SK-N-SH treated with all-trans-retinoic acid at 6 μM for 48 hours (cell line): ENCODE data around the gene KDM4B.

Experiments used
- ATAC-seq: fragments of 200-7000 bp; cut with Tn5 transposase; 3 replicates; pipeline ENCODE4 v1.9.1; 2020; ENCODE audit warnings: mild to moderate bottlenecking, moderate library complexity
- ARNTL ChIP-seq: fragments of 450-650 bp; formaldehyde crosslinking; IDR thresholded peaks from 2 replicates; pipeline ENCODE4 v1.5.0; 2020; ENCODE audit warnings: low read depth, mild to moderate bottlenecking, moderate library complexity, borderline replicate concordance
- BACH2 ChIP-seq: fragments of 250-450 bp; sonication (Bioruptor Pico); IDR thresholded peaks from 2 replicates; pipeline ENCODE4 v1.9.0; 2021; ENCODE audit warnings: mild to moderate bottlenecking, borderline replicate concordance
- CSDC2 ChIP-seq: fragments of 250-450 bp; sonication (Bioruptor Pico); IDR thresholded peaks from 2 replicates; pipeline ENCODE4 v1.5.0; 2020; ENCODE audit warnings: mild to moderate bottlenecking, moderate library complexity
- GLIS3 ChIP-seq: fragments of 250-450 bp; sonication (Bioruptor Pico); IDR thresholded peaks from 2 replicates; pipeline ENCODE4 v1.5.0; 2020; ENCODE audit warnings: mild to moderate bottlenecking, moderate library complexity
- ISL1 ChIP-seq: fragments of 250-450 bp; sonication (Bioruptor Pico); IDR thresholded peaks from 2 replicates; pipeline ENCODE4 v2.1.2; 2022; ENCODE audit warnings: mild to moderate bottlenecking, moderate library complexity
- OSR1 ChIP-seq: fragments of 250-450 bp; sonication (Bioruptor Pico); IDR thresholded peaks from 2 replicates; pipeline ENCODE4 v1.8.0; 2022; ENCODE audit warnings: moderate library complexity, mild to moderate bottlenecking, inconsistent platforms
- PPARA ChIP-seq: fragments of 250-450 bp; sonication (Bioruptor Pico); IDR thresholded peaks from 2 replicates; pipeline ENCODE4 v1.5.0; 2020; ENCODE audit warnings: mild to moderate bottlenecking, borderline replicate concordance
- RARB ChIP-seq: fragments of 250-450 bp; sonication (Bioruptor Pico); IDR thresholded peaks from 2 replicates; pipeline ENCODE4 v1.8.0; 2021; ENCODE audit warnings: mild to moderate bottlenecking, moderate library complexity
- SNAI2 ChIP-seq: fragments of 250-450 bp; sonication (Bioruptor Pico); IDR thresholded peaks from 2 replicates; pipeline ENCODE4 v1.5.0; 2020; ENCODE audit warnings: mild to moderate bottlenecking, moderate library complexity
- TCF4 ChIP-seq: fragments of 250-450 bp; sonication (Bioruptor Pico); IDR thresholded peaks from 2 replicates; pipeline ENCODE4 v1.8.0; 2021; ENCODE audit warnings: mild to moderate bottlenecking, moderate library complexity, borderline replicate concordance
- TOX ChIP-seq: fragments of 250-450 bp; sonication (Bioruptor Pico); IDR thresholded peaks from 2 replicates; pipeline ENCODE4 v1.8.0; 2021; ENCODE audit warnings: mild to moderate bottlenecking, moderate library complexity, borderline replicate concordance
- ZFP3 ChIP-seq: fragments of 250-450 bp; sonication (Bioruptor Pico); IDR thresholded peaks from 2 replicates; pipeline ENCODE4 v1.5.0; 2020; ENCODE audit warnings: mild to moderate bottlenecking, moderate library complexity
- ZFP30 ChIP-seq: fragments of 450-650 bp; formaldehyde crosslinking; IDR thresholded peaks from 2 replicates; pipeline ENCODE4 v1.5.0; 2022; ENCODE audit warnings: mild to moderate bottlenecking, moderate library complexity
- ZNF70 ChIP-seq: fragments of 450-650 bp; formaldehyde crosslinking; IDR thresholded peaks from 2 replicates; pipeline ENCODE4 v1.5.0; 2020; ENCODE audit warnings: mild to moderate bottlenecking, moderate library complexity
- ZNF8 ChIP-seq: fragments of 450-650 bp; formaldehyde crosslinking; IDR thresholded peaks from 2 replicates; pipeline ENCODE4 v1.5.0; 2020; ENCODE audit warnings: mild to moderate bottlenecking, moderate library complexity
- TF ChIP-seq, protein P1 (sequence below): fragments of 250-450 bp; sonication (Bioruptor Pico); IDR thresholded peaks from 2 replicates; pipeline ENCODE4 v1.8.0; 2020; ENCODE audit warnings: mild to moderate bottlenecking, moderate library complexity, borderline replicate concordance
- TF ChIP-seq, protein P2 (sequence below): fragments of 250-450 bp; sonication (Bioruptor Pico); IDR thresholded peaks from 2 replicates; pipeline ENCODE4 v1.5.1; 2021; ENCODE audit warnings: mild to moderate bottlenecking, moderate library complexity
- TF ChIP-seq, protein P3 (sequence below): fragments of 250-450 bp; sonication (Bioruptor Pico); IDR thresholded peaks from 2 replicates; pipeline ENCODE4 v1.5.1; 2020; ENCODE audit warnings: low read depth, mild to moderate bottlenecking, moderate library complexity
- TF ChIP-seq, protein P4 (sequence below): fragments of 250-450 bp; sonication (Bioruptor Pico); IDR thresholded peaks from 2 replicates; pipeline ENCODE4 v1.5.0; 2020; ENCODE audit warnings: mild to moderate bottlenecking, moderate library complexity
- TF ChIP-seq, protein P5 (sequence below): fragments of 250-450 bp; sonication (Bioruptor Pico); IDR thresholded peaks from 2 replicates; pipeline ENCODE4 v1.8.0; 2021; ENCODE audit warnings: low read depth, mild to moderate bottlenecking, moderate library complexity, borderline replicate concordance

Gene KDM4B

DNA sequence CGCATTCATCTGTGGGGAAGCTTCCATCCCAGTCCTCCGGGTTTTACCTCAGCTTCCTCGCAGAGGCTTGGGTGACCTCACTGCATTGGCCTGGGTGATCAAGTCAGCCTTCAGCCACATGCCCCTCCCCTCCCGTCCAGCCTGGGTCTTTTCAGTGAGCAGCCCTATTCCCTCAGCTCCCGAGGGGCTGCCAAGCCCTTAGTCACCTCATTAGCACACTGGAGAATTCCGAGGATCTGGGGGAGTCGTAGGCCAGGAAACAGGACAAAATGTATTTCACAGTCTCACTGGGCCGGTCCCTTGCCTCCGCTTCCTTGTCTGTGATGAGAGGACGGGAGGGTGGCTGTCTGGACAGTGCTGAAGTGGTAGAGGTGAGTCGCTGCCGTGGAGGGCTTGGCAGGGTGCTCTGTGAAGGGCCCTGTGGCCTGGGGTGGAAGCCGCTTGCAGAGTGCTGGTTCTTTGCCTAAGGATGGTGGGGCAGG lies 19.9 kb downstream of the KDM4B start:
- TF ChIP-seq ZFP3 (CRISPR knock-in tag) (no peak), TCF4 (CRISPR knock-in tag) (no peak), ZFP30 (CRISPR knock-in tag) (no peak), PPARA (CRISPR knock-in tag) (no peak), OSR1 (no peak), ZNF70 (no peak), CSDC2 (CRISPR knock-in tag) (no peak), ARNTL (CRISPR knock-in tag) (no peak)
- TF ChIP-seq, protein P1, sequence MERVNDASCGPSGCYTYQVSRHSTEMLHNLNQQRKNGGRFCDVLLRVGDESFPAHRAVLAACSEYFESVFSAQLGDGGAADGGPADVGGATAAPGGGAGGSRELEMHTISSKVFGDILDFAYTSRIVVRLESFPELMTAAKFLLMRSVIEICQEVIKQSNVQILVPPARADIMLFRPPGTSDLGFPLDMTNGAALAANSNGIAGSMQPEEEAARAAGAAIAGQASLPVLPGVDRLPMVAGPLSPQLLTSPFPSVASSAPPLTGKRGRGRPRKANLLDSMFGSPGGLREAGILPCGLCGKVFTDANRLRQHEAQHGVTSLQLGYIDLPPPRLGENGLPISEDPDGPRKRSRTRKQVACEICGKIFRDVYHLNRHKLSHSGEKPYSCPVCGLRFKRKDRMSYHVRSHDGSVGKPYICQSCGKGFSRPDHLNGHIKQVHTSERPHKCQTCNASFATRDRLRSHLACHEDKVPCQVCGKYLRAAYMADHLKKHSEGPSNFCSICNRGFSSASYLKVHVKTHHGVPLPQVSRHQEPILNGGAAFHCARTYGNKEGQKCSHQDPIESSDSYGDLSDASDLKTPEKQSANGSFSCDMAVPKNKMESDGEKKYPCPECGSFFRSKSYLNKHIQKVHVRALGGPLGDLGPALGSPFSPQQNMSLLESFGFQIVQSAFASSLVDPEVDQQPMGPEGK (CRISPR knock-in tag) = no peak
- TF ChIP-seq, protein P2, sequence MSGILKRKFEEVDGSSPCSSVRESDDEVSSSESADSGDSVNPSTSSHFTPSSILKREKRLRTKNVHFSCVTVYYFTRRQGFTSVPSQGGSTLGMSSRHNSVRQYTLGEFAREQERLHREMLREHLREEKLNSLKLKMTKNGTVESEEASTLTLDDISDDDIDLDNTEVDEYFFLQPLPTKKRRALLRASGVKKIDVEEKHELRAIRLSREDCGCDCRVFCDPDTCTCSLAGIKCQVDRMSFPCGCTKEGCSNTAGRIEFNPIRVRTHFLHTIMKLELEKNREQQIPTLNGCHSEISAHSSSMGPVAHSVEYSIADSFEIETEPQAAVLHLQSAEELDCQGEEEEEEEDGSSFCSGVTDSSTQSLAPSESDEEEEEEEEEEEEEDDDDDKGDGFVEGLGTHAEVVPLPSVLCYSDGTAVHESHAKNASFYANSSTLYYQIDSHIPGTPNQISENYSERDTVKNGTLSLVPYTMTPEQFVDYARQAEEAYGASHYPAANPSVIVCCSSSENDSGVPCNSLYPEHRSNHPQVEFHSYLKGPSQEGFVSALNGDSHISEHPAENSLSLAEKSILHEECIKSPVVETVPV (CRISPR knock-in tag) = no peak
- TF ChIP-seq, protein P3, sequence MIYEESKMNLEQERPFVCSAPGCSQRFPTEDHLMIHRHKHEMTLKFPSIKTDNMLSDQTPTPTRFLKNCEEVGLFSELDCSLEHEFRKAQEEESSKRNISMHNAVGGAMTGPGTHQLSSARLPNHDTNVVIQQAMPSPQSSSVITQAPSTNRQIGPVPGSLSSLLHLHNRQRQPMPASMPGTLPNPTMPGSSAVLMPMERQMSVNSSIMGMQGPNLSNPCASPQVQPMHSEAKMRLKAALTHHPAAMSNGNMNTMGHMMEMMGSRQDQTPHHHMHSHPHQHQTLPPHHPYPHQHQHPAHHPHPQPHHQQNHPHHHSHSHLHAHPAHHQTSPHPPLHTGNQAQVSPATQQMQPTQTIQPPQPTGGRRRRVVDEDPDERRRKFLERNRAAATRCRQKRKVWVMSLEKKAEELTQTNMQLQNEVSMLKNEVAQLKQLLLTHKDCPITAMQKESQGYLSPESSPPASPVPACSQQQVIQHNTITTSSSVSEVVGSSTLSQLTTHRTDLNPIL (CRISPR knock-in tag) = no peak
- TF ChIP-seq, protein P4, sequence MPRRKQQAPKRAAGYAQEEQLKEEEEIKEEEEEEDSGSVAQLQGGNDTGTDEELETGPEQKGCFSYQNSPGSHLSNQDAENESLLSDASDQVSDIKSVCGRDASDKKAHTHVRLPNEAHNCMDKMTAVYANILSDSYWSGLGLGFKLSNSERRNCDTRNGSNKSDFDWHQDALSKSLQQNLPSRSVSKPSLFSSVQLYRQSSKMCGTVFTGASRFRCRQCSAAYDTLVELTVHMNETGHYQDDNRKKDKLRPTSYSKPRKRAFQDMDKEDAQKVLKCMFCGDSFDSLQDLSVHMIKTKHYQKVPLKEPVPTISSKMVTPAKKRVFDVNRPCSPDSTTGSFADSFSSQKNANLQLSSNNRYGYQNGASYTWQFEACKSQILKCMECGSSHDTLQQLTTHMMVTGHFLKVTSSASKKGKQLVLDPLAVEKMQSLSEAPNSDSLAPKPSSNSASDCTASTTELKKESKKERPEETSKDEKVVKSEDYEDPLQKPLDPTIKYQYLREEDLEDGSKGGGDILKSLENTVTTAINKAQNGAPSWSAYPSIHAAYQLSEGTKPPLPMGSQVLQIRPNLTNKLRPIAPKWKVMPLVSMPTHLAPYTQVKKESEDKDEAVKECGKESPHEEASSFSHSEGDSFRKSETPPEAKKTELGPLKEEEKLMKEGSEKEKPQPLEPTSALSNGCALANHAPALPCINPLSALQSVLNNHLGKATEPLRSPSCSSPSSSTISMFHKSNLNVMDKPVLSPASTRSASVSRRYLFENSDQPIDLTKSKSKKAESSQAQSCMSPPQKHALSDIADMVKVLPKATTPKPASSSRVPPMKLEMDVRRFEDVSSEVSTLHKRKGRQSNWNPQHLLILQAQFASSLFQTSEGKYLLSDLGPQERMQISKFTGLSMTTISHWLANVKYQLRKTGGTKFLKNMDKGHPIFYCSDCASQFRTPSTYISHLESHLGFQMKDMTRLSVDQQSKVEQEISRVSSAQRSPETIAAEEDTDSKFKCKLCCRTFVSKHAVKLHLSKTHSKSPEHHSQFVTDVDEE (CRISPR knock-in tag) = no peak
- ATAC-seq = peak; percentile 83

DNA sequence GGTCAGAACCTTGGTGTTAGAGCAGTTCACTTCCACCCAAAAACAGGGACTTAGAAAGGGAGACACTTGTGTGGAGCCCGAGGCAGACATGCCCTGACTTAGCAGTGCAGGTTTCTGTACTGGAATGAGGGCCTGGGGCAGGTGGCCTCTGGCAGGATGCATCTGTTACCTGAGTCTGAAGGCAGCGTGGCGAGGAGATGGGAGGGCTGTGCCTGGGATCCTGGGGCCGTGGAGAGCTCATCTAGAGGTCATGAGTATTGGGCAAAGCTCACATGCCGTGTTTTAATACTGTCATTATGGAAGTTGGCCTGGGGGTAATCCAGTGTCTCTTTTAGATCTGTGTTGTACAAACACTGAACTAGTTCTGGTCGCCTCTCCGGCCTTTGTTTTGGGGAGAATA lies 21.4 kb downstream of the KDM4B start:
- TF ChIP-seq ZFP3 (CRISPR knock-in tag) (no peak), ZNF70 (no peak), ZNF8 (CRISPR knock-in tag) (no peak)
- TF ChIP-seq, protein P3 (CRISPR knock-in tag) = no peak
- ATAC-seq = no peak

DNA sequence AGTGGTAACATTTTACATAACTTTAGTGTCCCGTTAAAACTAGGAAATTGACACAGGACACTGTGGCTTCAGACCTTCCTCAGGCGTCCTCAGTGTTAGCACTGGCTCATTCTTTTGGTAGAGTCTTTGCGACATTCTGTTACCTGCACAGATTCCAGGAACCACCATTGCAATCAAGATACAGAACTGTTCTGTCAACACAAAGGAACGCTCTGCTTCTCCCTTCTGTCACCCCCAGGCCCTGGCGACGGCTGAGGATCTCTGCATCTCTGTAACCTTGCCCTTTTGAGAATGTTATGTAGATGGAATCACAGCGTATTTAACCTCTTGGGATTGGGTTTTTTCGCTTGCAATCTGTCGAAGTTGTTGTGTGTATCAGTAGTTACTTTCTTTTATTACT lies 22.6 kb downstream of the KDM4B start:
- ATAC-seq = no peak
- TF ChIP-seq ZNF8 (CRISPR knock-in tag) (no peak), TOX (no peak), TCF4 (CRISPR knock-in tag) (no peak), ZFP3 (CRISPR knock-in tag) (no peak), BACH2 (no peak), GLIS3 (no peak), ARNTL (CRISPR knock-in tag) (no peak), CSDC2 (CRISPR knock-in tag) (no peak), RARB (CRISPR knock-in tag) (no peak), ISL1 (CRISPR knock-in tag) (no peak), OSR1 (no peak), SNAI2 (CRISPR knock-in tag) (no peak)
- TF ChIP-seq, protein P1 (CRISPR knock-in tag) = no peak
- TF ChIP-seq, protein P5, sequence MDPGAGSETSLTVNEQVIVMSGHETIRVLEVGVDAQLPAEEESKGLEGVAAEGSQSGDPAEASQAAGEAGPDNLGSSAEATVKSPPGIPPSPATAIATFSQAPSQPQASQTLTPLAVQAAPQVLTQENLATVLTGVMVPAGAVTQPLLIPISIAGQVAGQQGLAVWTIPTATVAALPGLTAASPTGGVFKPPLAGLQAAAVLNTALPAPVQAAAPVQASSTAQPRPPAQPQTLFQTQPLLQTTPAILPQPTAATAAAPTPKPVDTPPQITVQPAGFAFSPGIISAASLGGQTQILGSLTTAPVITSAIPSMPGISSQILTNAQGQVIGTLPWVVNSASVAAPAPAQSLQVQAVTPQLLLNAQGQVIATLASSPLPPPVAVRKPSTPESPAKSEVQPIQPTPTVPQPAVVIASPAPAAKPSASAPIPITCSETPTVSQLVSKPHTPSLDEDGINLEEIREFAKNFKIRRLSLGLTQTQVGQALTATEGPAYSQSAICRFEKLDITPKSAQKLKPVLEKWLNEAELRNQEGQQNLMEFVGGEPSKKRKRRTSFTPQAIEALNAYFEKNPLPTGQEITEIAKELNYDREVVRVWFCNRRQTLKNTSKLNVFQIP = no peak
- TF ChIP-seq, protein P2 (CRISPR knock-in tag) = no peak
- TF ChIP-seq, protein P3 (CRISPR knock-in tag) = no peak
